ENCODE measurements around the gene COMT.
"Not testable (repeated sequence)": the region's sequence is repeated elsewhere in the genome, so short reads cannot be mapped to it uniquely, and the experiment has no call there.

Gene COMT

GRCh38 chr22:19941365-19942082 lies at the start of gene COMT, which contains the start of gene TXNRD2:
Gene COMT (plus strand): TSS chr22:19941772. CDS start chr22:19962527, 20,755 bp downstream.
Gene TXNRD2 (minus strand): TSS chr22:19941818. CDS start chr22:19941803, 15 bp downstream.
- peak; percentile 94 for DNase-seq (ENCODE audit: low spot score)

DNA sequence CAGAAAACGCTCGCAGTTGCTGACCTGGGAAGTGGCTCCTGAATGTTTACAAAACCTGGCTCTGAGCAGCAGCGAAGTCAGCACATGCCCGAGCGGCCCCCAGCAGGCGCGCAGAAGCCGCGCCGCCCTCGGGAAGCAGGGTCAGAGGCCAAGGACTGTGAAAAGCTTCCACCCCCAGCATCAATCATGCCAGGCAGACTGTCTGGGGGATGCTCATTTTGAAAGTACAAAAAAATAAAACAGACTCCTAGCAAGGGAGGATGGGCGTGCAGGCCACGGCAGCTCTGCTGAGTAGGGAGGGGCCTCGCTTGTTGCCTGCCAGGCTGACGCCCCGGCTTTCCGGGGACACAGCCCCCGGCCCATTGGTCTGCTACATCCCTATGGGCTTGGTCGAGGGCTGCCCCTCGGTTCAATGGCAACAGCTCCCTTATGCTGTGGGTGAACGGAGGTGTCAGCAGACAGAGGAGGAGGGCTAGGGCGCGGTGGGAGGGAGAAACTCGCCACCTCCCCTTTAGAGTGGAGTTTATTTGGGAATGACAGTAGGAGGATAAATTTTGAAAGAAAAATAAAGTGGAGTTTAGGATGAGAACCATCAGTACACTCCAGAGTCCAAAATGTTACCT lies 49.2 kb upstream of the COMT start:
- no peak for DNase-seq (ENCODE audit: low spot score)

DNA sequence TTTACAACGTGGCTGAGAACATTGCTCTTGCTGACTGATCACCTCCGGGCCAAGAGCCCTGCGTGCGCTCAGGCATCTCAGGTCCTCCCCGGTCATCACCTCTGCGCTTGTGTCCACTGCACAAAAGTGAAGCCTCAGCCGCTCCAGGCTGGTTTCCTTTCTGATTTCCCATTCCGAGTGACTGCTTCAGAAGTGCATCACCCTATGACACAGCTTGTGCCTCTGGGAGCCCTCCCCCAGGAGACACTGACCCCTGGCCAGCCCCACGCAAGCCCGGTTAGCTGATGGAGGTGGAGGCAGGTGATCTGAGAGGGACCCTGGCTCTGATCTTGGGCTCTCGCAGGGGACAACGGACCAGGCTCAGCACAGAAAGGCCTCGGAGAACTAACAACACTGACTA lies 48.6 kb upstream of the COMT start:
- no peak for DNase-seq (ENCODE audit: low spot score)

DNA sequence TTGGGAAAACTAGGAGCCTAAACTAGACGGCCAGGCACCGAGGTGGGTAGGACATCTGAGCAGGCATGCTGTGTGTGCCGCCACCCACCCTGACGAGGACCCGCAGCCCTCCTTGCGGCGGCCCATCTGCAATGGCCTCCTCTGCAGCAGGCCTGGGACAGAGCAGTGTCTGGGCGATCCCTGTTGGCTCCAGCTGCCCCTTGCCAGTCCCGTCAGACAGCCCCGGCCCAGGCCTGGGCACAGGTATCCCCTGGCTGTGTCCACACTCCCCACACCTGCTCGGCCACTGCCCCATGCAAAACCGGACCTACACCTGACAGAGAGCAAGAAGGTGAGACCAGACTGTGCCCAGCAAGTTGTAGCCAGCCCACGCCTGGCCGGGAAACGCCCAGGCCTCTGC lies 48.2 kb upstream of the COMT start:
- DNase-seq (ENCODE audit: low spot score): no peak

DNA sequence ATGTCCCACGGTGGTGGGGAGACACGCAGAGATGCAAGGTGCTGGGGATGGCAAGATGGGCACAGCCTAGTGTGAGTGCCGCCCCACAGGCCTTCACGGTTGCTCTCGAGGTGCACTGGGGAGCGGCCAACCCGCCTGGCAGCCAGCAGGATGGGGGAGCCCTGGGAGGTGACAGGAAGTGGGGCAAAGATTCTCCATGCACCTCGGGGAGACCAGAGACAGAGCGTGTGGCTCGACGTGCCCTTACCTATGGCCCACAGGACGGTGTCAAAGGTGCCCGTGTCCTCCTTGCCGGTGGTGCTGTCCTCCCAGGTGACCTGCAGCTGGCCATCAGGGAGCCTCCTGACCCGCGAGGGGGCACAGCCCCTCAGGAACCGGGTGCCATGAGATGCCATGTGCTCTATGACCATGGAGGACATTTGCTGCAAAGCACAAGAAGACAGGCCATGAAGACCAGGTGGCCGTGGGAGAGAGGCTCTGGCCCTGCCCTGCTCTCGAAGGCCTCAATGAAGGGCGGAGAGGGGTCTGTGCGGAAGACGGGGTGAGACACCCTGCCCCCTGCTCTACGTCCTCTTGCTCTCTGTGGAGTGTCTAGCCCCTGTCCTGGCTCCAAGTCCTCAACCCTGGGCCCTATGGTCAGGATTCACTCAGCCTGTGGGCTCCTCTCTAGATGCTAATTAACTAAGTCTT lies 46.3 kb upstream of the COMT start:
- DNase-seq (ENCODE audit: low spot score): no peak

DNA sequence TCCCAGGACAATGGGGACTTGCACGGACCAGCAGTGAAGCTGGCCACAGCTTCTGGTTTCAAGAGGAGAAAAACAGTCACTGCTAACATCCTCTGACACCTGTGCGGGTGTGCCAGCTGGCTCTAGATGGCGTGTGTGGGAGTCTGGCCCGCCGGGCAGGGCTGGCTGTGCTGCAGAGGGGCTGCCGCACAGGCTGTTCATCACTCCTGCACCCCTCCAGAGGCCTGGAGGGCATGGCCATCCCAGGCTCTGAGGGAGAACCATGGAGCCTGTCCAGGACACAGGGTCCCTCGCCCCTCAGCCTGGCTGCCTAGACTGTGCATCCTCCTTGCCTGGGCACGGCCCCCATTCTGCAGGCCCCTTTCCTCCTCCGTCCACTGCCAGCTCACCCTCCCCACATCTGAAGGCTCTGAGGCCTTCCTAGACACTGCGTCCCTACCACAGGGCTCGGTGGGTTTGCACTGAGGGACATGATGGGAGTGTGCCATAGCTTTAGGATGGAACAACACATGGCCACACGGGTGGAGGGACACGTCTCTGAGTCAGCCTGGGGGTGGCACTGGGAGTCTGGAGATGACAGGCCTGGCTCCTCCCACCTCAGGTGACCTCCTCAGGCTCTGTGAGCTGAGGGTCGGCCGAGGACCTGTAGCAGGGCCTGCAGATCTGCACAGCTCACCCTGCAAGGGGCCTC lies 44.8 kb upstream of the COMT start:
- DNase-seq (ENCODE audit: low spot score): no peak

DNA sequence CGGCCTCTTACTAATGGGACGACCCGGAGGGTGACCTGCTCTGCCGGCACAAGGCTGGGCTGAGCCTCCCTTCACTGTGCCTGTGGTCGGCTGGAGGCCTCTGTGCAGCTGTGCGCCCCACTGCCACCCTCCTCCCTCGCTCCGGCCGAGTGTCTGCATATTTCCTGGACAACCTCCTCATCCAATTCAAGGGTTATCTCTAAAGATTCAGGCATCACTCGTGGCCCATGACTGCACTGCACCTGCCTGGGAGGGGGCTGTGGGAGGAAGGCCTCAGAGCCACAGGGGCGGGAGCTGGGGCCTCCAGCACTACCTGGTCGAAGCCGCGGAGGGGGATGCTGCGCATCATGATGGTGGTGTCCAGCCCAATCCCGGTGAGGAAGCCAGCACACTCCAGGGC lies 43.8 kb upstream of the COMT start:
- no peak for DNase-seq (ENCODE audit: low spot score)

- no peak for DNase-seq (ENCODE audit: low spot score)
Observed at GRCh38 chr22:19898145-19898544, 43.4 kb upstream of the COMT start.

GRCh38 chr22:19898831-19899567 lies 42.6 kb upstream of the COMT start:
- no peak for DNase-seq (ENCODE audit: low spot score)

DNA sequence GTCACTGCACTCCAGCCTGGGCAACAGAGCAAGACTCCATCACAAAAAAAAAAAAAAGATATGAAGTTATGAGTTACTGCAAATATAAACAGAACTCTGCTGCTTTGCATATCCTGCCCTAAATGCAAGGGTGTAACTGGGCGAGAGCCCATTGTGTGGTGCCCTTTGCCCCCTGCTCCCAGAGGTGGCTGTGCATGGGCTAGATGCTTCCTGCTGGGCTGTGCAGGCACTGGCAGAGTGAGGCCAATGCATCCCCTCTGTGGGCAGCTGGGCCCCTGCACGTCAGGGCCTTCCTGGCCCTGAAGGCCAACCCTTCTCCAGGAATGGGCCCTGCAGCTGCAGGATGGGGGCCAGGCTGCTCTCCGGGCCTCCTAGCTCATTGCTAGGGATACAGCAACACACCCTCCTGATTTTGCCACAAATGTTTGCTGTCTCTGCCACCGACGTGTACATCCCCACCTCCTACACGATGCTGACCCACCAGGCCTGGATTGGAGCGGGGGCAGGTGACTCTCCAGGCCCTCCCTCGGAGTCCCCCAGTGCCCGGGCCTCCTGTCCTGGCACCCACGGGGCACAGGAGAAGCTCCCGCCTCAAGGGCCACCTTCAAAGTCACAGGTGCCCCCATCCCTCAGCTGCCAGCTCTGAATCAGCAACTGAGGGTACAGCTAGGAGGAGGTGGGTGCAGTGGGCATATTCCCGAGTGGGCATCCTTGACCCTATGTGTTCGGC lies 40.7 kb upstream of the COMT start:
- DNase-seq (ENCODE audit: low spot score): no peak

DNA sequence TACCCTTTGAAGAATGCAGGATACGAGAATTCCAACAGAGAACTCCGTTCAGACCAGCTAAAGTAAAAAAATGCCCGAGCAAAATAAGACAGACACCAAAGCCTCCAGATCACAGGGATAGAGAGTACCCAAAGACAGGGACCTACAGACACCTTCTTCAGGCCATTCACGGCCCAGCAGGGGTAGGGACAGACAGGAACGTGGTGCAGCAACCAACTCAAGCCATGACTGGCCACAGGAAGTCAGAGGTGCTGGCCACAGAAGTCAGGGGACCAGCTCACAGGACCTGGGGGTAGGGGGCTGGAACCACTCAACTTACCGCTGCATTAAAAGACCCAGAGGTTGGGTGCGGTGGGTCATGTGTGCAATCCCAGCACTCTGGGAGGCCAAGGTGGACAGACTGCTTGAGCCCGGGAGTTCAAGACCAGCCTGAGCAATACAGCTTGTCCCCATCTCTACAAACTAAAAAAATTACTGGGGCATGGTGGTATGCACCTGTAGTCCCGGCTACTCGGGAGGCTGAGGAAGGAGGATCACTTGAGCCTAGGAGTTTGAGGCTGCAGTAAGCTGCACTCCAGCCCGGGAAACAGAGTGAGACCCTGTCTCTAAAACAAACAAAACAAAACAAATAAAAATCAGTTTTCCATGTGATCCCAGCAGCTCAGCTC lies 39.9 kb upstream of the COMT start:
- no peak for DNase-seq (ENCODE audit: low spot score)

GRCh38 chr22:19902245-19902715 lies 39.3 kb upstream of the COMT start:
- no peak for DNase-seq (ENCODE audit: low spot score)

DNA sequence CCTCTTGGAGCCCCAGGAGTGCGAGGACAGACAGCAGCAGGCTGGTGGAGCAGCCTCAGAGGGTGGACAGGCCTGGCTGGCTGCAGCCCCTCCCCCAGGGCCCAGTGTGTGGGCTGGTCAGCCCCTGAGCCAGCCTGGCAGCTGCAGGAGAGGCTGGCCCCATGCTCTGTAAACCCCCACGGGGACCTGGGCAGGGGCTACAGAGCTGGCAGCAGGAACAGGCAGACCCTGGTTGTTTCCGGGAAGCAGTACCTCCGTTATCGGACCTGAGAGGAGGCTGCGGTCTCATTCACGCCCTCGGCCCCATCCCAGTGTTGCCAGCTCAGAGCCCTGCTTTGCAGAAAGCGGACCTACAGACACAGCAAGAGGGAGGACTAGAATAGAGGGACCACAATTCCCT lies 38.5 kb upstream of the COMT start:
- no peak for DNase-seq (ENCODE audit: low spot score)

GRCh38 chr22:19903513-19903912 lies 38.1 kb upstream of the COMT start:
- no peak for DNase-seq (ENCODE audit: low spot score)

- DNase-seq (ENCODE audit: low spot score): no peak
Observed at GRCh38 chr22:19904174-19904856, 37.3 kb upstream of the COMT start.

DNA sequence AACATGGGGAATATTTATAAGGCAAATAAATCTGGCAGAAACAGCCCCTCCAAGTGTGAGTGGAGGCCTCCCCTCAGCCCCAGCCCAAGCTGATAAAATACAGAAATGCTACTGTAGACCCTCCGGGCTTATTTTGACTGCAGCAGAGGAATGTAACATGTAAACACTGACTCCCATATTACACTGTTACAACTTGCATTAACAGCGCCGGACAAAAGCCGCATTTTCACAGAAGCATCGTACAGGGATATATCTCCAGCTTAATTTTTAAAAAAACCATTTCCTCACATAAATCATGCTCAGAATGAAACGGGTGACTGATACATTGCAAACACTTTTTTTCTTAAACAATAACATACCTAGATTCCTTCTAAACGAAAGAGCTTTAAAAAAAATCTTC lies 36.6 kb upstream of the COMT start:
- no peak for DNase-seq (ENCODE audit: low spot score)

DNA sequence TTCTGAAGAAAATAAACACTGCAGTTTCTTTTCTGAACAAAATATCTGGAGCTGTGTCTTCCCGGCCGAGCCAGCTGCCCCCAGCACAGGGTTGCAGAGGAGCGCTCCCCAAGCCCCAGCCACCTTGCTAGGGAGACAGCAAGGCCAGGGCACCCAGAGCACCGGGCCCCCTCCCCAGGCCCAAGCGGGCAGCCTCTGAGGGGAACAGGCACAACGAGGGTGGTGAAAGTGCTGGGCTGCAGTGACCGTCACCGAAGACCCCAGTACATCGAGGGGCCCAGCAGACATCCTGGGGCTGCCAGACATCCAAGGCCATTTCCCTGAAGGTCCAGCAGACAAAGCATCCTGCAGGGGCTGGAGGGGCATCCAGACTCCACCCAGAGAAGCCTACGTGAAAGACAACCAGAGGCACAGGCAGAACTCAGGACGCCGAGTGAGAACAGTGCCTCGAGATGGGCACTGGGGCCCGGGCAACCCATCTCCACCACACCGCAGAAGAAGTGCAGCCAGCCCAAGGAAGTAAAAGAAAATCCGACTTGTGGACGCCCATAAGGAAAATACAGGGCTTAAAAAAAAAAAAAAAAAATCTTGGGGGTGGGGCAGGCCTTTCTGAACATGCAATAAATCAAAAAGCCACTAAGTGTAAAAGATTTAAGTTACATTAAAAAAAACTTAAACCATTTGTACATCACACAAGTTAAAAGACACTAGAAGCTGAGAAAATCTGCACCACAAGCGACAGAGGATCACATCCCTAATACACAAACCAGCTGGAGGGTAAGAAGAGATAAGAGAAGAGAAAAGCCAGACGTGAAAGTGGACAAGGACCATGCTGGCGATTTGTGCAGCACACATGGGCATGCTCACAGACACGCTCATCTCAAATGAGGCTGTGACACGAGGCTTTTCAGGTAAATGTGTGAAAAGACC lies 36.0 kb upstream of the COMT start:
- no peak for DNase-seq (ENCODE audit: low spot score)

DNA sequence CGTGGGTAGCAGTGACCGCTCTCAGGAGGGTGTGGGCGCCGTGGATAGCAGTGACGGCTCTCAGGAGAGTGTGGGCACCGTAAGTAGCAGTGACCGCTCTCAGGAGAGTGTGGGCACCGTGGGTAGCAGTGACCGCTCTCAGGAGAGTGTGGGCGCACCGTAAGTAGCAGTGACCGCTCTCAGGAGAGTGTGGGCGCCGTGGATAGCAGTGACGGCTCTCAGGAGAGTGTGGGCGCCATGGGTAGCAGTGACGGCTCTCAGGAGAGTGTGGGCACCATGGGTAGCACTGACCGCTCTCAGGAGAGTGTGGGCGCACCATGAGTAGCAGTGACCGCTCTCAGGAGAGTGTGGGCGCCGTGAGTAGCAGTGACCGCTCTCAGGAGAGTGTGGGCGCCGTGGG lies 34.7 kb upstream of the COMT start:
- not testable (repeated sequence) for DNase-seq (ENCODE audit: low spot score)

DNA sequence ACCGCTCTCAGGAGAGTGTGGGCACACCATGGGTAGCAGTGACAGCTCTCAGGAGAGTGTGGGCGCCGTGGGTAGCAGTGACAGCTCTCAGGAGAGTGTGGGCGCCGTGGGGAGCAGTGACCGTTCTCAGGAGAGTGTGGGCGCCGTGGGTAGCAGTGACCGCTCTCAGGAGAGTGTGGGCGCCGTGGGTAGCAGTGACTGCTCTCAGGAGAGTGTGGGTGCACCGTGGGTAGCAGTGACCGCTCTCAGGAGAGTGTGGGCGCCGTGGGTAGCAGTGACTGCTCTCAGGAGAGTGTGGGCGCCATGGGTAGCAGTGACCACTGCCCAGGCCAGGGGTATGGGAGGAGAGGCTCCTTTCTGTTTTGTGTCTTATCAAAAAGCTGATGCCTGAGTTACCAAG lies 33.7 kb upstream of the COMT start:
- DNase-seq (ENCODE audit: low spot score): not testable (repeated sequence)
